HUDEP-2 (cell line): Measurements from ENCODE around the gene OR2F1.

Source experiments
- DNase-seq, 76 experiments: peaks; one replicate each; lab custom pipeline; 2025; ENCODE audit not compliant: unreplicated experiment in 76 of 76; lab: John Stamatoyannopoulos, UW

The OR2F1 gene

GRCh38 chr7:143953421-143953820 lies 1.2 kb upstream of the OR2F1 start:
- DNase-seq, result no peak

- no peak for DNase-seq
These were observed 509 bp upstream of the OR2F1 start for GRCh38 chr7:143954135-143954534.

- DNase-seq, result no peak
These were observed 4.1 kb downstream of the OR2F1 start for GRCh38 chr7:143958781-143959180.

- no peak for DNase-seq
These were observed 6.4 kb downstream of the OR2F1 start for GRCh38 chr7:143960813-143961610.

- DNase-seq, result no peak
These were observed 10.6 kb downstream of the OR2F1 start for GRCh38 chr7:143965280-143965679.

- DNase-seq, result no peak
These were observed 12.8 kb downstream of the OR2F1 start for GRCh38 chr7:143967398-143967797.

GRCh38 chr7:143973870-143974416 lies 19.3 kb downstream of the OR2F1 start:
- DNase-seq, result no peak

- no peak for DNase-seq
These were observed 19.8 kb downstream of the OR2F1 start for GRCh38 chr7:143974459-143974858.

- no peak for DNase-seq
These were observed 21.0 kb downstream of the OR2F1 start for GRCh38 chr7:143975617-143976016.

- no peak for DNase-seq
These were observed 23.9 kb downstream of the OR2F1 start for GRCh38 chr7:143978585-143978984.

- no peak for DNase-seq
These were observed 24.7 kb downstream of the OR2F1 start for GRCh38 chr7:143979359-143979758.

GRCh38 chr7:143979998-143980397 lies 25.4 kb downstream of the OR2F1 start:
- peak in 1 of 76 experiments; percentile 12 for DNase-seq

GRCh38 chr7:143980746-143981510 lies 26.3 kb downstream of the OR2F1 start:
- DNase-seq, result no peak

GRCh38 chr7:143983960-143984359 lies 29.3 kb downstream of the OR2F1 start:
- no peak for DNase-seq

- DNase-seq, result no peak
These were observed 32.9 kb downstream of the OR2F1 start for GRCh38 chr7:143987513-143987912.

- DNase-seq, result peak in 3 of 76 experiments; percentile 0 to 1 (median 1)
These were observed 34.5 kb downstream of the OR2F1 start for GRCh38 chr7:143988976-143989745.

GRCh38 chr7:143992670-143993069 lies 38.0 kb downstream of the OR2F1 start:
- DNase-seq, result no peak

- DNase-seq, result no peak
These were observed 39.3 kb downstream of the OR2F1 start for GRCh38 chr7:143993924-143994323.

- no peak for DNase-seq
These were observed 45.4 kb downstream of the OR2F1 start, which contains the start of gene OR6B1 for GRCh38 chr7:144000020-144000419. Gene OR6B1, plus strand, starts transcription at chr7:144000320. Its CDS starts 3,677 bp downstream, at chr7:144003997.

GRCh38 chr7:144001543-144001942 lies 46.9 kb downstream of the OR2F1 start:
- DNase-seq, result no peak

- no peak for DNase-seq
These were observed 50.1 kb downstream of the OR2F1 start for GRCh38 chr7:144004703-144005102.
